ENCODE results near the gene PRUNE2.

The PRUNE2 gene

DNA sequence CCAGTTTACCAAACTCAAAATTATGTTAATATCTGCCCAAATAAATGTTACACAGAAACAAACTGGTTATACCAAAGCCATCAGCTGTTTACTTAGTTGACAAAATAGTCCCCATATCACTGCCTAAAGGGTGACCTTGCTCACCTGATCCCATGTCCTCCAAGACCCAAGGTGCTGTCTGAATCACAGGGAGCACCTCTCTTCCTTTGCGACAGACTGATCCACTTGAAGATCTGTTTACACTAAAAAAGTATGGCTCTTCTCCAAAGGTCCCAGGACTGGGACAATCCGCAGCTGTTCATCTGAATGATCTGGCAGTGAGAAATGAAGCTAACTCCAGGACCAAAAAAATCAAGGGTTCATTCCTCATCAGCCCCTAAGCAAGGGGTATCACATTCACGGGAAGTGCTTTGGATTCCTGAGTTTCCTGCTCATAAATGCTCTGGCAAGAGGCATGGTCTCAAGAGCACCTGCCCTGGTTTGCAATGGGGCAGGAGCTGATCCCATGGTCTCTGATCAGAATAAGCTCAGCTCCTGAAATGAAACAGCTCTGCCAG lies 5.0 kb downstream of the PRUNE2 start:
- TF ChIP-seq, protein P1, sequence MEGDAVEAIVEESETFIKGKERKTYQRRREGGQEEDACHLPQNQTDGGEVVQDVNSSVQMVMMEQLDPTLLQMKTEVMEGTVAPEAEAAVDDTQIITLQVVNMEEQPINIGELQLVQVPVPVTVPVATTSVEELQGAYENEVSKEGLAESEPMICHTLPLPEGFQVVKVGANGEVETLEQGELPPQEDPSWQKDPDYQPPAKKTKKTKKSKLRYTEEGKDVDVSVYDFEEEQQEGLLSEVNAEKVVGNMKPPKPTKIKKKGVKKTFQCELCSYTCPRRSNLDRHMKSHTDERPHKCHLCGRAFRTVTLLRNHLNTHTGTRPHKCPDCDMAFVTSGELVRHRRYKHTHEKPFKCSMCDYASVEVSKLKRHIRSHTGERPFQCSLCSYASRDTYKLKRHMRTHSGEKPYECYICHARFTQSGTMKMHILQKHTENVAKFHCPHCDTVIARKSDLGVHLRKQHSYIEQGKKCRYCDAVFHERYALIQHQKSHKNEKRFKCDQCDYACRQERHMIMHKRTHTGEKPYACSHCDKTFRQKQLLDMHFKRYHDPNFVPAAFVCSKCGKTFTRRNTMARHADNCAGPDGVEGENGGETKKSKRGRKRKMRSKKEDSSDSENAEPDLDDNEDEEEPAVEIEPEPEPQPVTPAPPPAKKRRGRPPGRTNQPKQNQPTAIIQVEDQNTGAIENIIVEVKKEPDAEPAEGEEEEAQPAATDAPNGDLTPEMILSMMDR (IDR thresholded peaks at IDR 0.05; ENCODE audit: low read depth, low read length, missing control alignments), result no peak
- no peak for DNase-seq (ENCODE audit: low read depth)
- no peak overlapping the region for H3K4me3 ChIP-seq (ENCODE audit: low read depth, low read length)

DNA sequence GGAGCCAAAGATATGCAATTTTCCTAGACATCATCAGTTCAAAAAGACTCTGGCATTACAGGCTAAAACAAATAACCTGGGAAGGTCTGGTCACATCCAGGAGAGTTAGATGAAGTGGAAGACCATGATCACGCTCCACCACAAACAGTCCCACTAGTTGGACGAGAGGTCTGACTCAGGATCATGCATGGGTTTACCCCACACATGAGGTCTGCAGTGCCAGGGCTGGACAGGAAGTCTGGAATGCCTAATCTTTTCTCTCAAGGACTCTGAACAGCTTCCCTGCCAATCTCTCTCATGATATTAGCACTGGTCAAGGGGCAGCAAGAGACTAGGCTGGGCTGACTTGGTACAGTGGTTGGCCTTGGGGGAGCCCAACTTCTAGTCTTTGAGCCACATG lies 7.1 kb downstream of the PRUNE2 start:
- DNase-seq (ENCODE audit: low read depth), result no peak
- no peak overlapping the region for H3K4me3 ChIP-seq (ENCODE audit: low read depth, low read length)
- TF ChIP-seq, protein P1 (IDR thresholded peaks at IDR 0.05; ENCODE audit: low read depth, low read length, missing control alignments), result no peak

DNA sequence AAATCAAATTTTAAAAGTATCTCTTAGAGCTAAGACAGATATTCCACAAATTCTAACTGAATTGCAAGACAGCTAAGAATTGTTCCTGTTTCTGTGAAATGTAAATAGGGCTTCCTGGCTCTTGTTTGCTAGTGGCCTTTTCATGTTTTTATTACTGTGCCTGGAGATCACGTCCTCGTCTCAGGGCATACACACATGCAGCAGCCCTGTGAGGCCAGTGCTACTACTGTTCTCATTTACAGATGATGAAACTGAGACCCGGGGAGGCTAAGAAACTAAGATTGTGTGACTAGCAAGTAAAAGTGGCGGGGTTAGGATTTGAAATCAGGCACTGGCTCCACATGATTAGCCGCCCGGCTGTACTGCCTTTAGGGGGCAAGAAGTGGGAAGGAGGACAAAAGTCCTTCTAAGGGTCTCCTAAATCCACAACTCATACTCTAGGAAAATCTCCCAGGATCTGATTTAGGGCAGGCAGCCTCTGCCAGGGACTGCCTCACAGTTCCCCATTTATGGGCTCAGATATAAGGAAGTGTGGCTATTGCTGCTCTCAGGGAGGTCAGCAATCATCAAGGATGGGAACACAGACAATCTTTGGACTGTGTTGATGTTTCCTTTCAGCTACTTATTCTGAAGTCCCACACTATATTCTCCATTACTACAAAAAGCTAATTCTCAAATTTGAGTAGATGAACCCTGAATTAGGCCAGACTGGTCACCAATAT lies 7.9 kb downstream of the PRUNE2 start:
- no peak overlapping the region for H3K4me3 ChIP-seq (ENCODE audit: low read depth, low read length)
- no peak for DNase-seq (ENCODE audit: low read depth)
- TF ChIP-seq, protein P1 (IDR thresholded peaks at IDR 0.05; ENCODE audit: low read depth, low read length, missing control alignments), result no peak

DNA sequence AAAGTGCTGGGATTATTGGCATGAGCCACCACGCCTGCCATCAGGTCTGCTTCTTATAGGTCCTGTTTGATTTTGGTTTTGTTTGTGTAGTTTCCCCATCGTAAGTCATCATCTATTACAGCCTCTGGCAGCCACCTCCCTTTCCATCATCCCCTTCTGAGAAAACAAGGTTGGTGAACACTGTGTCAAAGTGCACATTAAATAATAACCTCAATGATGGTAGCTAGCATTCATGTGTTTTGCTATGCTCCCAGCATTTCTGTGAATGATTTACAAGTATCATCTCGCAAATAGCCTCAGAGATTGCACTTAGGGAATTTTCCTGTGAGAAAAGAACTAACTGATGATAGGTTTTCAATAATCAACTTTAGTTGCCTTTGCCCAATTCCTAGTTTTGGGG lies 9.9 kb downstream of the PRUNE2 start:
- no peak for DNase-seq (ENCODE audit: low read depth)
- no peak overlapping the region for H3K4me3 ChIP-seq (ENCODE audit: low read depth, low read length)
- TF ChIP-seq, protein P1 (IDR thresholded peaks at IDR 0.05; ENCODE audit: low read depth, low read length, missing control alignments), result no peak

DNA sequence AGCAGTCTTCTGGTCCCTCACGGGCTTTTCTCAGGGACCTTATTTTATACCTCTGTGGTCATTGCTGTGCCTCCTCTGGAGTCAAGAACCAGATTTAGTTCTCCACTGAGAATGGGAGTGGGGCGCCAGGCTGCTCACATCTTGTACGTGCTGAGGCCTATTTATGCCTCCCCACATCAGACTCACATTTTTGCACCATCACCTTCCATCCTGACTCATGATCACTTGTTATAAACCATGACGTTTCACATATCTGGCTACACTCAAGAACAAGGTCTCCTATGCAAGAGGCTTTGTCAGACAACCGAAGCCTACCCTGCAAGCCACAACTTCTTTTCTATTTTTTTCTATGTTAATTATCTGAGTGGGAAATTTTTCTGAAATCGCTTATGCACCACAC lies 10.7 kb downstream of the PRUNE2 start:
- no peak overlapping the region for H3K4me3 ChIP-seq (ENCODE audit: low read depth, low read length)
- no peak for DNase-seq (ENCODE audit: low read depth)
- TF ChIP-seq, protein P1 (IDR thresholded peaks at IDR 0.05; ENCODE audit: low read depth, low read length, missing control alignments), result no peak

DNA sequence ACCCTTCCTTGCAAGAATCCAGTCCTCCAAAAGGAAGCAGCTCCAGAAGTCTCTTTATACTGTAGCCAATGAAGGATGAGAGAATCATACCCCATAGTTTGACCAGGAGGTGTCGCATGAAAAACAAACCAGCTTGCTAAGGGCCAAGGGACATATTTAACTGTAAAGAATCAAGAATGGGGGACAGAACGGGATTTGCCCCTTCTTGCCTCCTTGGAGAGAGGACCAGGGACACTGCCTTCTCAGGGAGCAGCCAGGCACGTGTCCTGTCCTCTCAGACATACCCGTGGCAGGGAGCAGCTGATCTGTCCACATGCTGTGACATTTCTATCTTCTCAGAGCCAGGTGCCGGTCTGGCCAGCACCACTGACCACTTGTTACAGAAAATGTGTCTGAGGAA lies 11.7 kb downstream of the PRUNE2 start:
- TF ChIP-seq, protein P1 (IDR thresholded peaks at IDR 0.05; ENCODE audit: low read depth, low read length, missing control alignments), result no peak
- DNase-seq (ENCODE audit: low read depth), result no peak
- H3K4me3 ChIP-seq (ENCODE audit: low read depth, low read length), result no peak overlapping the region

Data from GM12864 (cell line).